Retina (tissue), 1 donor: ENCODE data around the gene ZGRF1.

Experiments used
- DNase-seq: peaks from one replicate; pipeline ENCODE4 v3.0.0-alpha.2; 2016

ZGRF1 gene

GRCh38 chr4:112546476-112546875 lies 90.2 kb downstream of the ZGRF1 start:
- no peak for DNase-seq

- DNase-seq: no peak
Observed at GRCh38 chr4:112545346-112545745, 91.4 kb downstream of the ZGRF1 start.

DNA sequence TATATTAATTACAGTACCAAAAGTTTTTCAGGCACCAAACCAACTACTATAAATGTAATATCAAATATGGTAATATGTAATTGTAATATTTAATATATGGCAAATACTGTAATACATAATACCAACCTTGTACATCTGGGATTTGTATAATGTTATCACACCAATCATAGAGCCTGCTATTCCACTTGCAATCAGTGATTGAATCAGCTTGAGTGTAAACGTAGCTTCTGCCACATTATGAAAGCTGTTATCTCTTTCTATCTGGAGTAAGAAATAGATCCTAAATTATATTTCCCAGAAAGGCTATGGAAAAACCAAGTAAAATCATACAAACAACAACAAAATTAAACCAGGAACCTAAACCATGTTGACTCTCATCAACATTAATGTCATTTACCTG lies 96.0 kb downstream of the ZGRF1 start:
- DNase-seq: no peak

GRCh38 chr4:112536123-112536522 lies 100.6 kb downstream of the ZGRF1 start:
- DNase-seq: no peak

GRCh38 chr4:112532267-112532666 lies 104.4 kb downstream of the ZGRF1 start:
- DNase-seq: no peak

DNA sequence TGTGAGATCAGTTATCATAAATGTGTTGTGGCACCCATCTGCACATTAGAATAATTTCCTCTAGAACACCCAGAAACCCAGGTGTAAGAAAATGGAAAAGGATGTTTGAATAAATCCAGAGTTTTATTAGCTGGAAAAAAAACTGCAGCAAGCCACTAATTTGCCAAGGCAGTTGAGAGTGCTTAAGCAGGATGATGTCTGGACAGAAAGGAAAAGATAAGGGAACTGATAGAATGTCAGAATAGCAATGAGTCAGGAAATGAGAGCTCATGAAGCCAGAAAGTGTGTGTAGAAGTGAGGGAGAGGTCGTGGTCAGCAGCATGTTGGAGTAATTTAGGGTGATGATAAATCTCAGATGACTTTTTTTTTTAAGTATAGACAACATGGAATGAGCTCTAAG lies 105.6 kb downstream of the ZGRF1 start:
- DNase-seq: no peak

DNA sequence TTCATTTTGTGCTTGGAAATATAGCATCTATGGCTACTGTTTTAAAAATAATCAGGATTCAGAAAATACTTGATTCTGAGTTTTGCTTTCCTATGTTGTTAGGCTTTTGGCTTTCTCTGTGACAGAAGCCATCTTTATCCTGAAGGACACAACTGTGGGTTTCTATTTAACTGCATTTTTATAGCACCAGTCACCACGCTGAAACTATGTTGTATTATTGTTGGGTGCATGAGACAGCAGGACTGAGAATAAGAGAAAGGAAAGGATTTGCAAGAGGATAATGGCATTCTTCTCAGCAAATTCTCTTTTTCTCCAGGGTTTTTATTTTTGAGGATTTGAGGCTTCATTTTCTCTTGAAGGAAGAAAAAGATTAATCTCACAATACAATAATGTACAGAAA lies 110.6 kb downstream of the ZGRF1 start:
- no peak for DNase-seq

DNA sequence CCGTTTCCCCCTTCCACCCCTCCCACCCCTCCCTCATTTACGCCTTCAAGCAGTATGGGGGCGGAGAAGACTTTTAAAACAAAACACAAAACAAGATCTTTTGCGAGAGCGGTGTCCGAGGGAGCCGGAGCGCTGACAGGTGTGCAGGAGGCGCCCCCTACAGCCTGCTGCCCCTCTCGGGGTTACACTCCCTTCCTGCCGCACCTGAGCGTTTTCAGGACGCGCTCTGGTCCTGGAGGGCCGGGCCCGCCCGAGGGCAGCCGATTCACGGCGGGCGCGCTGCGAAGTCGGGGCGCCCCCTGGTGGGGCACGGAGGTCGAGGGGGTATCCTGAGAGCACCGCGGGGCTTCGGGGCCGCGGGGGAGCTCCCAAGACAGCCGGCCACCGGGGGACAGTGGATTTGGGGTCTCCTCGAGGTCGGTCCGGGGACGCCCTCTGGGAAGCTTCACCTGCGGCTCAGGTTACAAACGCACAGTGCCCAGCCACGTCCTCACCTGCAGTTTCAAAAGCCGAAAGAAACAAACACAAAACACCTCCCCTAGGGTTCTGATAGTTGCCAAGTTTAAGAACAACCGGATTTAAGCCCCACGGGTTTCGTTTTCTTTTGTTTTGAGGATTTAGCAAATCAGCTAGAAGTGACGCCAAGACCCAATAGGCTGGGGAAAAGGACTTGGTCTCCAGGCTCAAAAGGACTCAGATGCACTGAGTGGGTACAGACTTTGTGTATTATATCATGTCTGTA lies 112.8 kb downstream of the ZGRF1 start:
- peak; percentile 85 for DNase-seq

GRCh38 chr4:112523008-112523721 lies 113.5 kb downstream of the ZGRF1 start:
- peak; percentile 81 for DNase-seq

- peak; percentile 24 for DNase-seq
Observed at GRCh38 chr4:112522431-112522830, 114.3 kb downstream of the ZGRF1 start.

- DNase-seq: peak; percentile 67
Observed at GRCh38 chr4:112521123-112522023, 115.3 kb downstream of the ZGRF1 start.

GRCh38 chr4:112520598-112521122 lies 116.0 kb downstream of the ZGRF1 start:
- DNase-seq: no peak

DNA sequence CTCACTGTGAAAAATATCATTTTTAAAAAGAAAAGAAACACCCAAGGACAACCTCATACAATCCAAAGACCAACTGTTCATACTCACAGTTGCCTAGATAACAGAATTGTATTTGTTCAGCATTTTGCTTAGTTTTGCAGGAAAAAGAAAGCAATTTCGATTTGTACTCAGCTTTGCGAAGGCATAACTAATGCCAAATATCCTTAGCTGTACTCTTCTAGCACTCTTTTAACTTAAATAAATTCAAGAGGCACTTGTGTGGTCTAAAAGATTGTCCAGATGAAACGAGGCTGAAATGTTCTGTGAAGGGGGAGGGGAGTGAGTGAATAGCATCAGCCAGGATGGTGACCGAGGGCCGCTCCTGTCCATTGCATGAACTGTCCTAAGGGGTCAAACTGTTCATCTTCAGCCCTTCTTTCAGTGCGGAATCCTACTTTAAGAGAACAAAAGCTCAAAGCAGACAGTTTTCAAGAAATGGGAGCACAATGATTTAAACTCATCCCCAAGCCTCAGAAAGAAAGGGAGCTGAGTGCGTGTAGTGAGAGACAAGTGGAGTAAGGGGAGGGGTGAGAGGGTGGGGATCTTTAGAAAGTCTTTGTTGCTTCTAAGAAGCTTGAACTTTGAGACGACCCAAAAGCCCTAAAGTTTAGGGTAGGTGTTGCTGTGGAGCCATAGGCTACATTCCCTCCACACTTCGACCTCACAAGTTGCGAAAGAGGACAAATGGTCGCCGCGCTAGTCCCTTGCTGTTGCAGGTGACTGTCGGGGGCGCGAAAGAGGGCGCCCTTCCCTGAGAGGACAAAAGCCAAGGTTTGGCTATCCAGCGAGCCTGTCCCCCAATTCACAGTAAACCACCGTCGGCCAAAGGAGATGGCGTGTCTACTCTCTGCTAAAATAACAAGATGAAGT lies 116.8 kb downstream of the ZGRF1 start:
- DNase-seq: peak; percentile 61

GRCh38 chr4:112518675-112519074 lies 118.0 kb downstream of the ZGRF1 start:
- DNase-seq: no peak

GRCh38 chr4:112517911-112518310 lies 118.8 kb downstream of the ZGRF1 start:
- no peak for DNase-seq

DNA sequence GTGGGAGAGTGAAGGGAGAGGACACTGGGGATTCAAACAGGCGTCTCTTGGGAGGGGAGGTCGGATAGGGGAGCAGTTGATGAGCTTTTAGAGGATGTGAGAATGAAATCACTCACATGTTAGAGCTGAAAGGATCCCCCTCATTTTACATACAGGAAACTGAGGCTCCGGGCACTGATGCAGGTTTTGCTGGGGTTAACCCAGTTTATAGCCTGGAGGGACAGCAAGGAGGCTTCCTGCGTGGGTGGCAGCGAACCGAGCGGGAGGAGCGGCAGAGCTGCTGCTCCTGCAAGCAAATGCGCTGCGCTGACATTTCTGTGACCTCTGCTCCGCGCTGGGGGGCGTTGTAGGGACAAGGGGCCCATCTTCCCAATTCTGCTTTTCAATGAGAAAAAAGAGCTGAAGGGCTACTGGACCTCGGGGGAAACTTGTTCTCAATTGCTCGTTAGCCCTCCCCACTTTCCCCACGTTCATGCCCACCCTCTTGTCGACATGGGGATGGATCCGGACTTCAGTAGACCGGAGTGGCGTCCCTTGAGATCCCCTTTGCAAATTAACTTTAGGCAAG lies 119.6 kb downstream of the ZGRF1 start:
- DNase-seq: peak; percentile 82

- peak; percentile 94 for DNase-seq
Observed at GRCh38 chr4:112516471-112517066, 120.1 kb downstream of the ZGRF1 start.

GRCh38 chr4:112516066-112516470 lies 120.6 kb downstream of the ZGRF1 start, which contains the start of gene NEUROG2:
NEUROG2 (minus strand) TSS chr4:112516180; CDS start chr4:112515475, 705 bp downstream.
- DNase-seq: no peak

DNA sequence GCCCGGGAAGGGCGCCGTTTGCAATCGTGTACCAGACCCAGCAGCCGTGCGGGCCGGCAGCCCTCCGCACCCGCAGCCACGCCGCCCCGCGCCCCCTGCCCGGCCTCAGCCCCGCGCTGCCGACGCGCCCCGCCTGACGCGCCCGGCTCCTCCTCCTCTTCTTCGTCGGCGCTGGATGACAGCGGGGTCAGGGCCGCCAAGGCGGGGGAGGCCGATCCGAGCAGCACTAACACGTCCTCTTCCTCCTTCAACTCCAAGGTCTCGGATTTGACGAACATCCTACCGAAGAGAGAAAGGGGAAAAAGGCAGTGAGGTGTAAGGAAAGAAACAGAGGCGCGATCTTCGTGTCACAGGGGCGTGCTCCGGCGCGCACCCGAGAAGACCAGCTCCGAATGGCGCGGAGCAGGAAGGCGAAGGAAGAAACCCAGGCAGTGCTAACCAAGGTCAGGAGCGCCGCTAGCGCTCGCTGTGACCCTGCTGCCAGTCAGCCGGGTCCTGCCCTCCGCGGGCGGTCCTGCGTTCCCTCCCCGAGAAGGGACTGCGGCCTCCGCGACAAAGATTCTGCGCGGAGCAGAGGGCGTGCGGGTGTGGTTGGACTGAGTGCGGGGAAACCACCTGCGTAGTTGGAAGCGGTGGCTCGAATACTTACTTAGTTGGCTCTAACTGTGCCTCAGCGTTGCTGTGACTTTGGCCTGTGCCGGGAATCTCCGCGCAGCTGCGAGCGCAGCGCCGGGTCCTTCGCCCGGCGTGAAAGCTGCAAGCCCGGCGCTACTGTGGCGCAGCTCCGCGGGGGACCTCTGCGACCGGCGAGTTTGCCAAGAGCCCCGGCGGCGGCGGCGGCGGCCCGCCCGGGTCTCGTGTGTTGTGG lies 121.3 kb downstream of the ZGRF1 start:
- peak; percentile 88 for DNase-seq

DNA sequence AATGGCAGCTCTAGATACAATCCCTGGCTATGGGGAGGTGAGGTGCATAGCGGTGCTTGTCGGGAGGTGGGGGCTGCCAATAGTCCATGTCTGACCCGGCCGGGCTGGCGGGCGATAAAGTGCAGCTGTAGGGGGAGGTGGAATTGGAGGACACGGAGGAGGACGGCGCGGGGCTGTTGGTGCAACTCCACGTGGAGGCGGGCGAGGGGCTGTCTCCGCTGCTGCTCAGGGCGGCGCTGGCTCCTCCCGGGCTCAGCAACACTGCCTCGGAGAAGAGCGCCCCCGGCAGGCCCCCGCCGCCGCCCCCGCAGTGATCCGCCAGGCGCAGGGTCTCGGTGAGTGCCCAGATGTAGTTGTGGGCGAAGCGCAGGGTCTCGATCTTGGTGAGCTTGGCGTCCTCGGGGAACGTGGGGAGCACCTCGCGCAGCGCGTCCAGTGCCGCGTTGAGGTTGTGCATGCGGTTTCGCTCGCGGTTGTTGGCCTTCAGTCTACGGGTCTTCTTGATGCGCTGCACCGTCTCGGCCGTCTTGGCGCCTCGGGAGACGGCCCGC lies 122.0 kb downstream of the ZGRF1 start:
- peak; percentile 78 for DNase-seq
